NCI-H1048 (cell line): ENCODE data around the gene FUZ.
"Not testable (repeated sequence)": the region's sequence is repeated elsewhere in the genome, so short reads cannot be mapped to it uniquely, and the experiment has no call there.

Experiments
- DNase-seq: peaks from one replicate; lab custom pipeline; 2025; lab: John Stamatoyannopoulos, UW

The FUZ gene

DNA sequence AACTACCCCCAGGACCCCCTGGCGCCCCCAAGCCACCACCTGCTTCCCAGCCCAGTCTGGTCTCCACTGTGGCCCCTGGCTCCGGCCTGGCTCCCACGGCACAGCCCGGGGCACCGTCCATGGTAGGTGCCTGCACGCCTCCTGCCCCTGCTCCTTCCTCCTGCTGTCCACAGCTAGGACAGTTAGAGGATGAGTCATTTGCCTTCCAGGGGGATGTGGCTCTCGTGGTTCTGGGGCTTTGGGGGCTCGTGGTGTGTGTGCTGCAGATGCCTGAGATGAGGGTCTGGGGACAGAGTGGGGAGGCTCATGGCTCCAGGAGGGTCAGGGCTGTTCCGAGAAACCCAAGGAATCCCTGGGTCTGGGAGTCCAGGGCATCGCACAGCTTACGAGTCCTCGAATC, 17.7 kb upstream of the FUZ start:
- no peak for DNase-seq

DNA sequence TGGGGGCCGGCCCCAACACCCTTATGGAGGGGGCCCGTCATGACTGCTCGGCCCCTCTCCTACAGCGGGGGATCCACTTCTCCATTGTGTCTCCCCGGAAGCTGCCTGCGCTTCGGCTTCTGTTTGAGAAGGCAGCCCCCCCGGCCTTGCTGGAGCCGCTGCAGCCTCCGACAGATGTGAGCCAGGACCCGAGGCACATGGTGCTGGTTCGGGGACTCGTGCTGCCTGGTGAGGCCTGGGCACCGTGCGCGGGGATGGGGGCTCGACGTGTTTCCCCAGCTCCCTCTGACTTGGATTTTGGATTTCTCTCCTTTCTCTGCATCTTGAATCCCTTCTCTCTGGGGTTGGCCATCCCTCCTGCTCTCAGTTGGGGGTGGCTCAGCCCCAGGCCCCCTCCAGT, 16.6 kb upstream of the FUZ start:
- no peak for DNase-seq

DNA sequence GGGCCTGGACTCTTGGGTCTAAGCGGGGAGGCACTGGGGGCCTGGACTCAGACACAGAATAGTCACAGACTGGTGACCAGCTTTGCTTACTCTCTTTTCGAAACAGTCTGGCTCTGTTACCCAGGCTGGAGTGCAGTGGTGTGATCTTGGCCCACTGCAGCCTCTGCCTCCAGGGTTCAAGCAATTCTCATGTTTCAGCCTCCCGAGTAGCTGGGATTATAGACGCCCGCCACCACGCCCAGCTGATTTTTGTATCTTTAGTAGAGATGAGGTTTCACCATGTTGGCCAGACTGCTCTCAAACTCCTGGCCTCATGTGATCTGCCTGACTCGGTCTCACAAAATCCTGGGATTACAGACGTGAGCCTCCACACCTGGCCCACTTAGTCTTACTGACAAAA, 16.1 kb upstream of the FUZ start:
- DNase-seq = no peak

DNA sequence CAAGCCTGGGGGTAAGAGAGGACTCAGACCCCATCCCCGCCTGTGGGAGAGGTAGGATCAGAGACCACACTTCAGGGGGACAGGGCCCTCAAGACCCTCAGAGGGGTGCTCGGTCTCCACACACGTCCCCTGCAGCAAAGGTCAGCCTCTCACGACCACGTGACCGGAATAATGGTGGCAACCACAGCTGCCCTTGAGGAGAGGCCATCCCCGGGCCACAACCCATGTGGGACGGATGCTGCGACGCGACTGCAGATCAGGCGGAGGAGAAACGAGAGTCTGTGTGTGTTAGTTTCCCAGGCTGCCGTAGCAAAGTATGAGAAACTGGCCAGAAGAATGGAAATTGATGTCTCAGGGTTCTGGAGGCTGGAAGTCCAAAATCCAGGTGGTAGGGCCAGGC, 13.9 kb upstream of the FUZ start:
- no peak for DNase-seq

DNA sequence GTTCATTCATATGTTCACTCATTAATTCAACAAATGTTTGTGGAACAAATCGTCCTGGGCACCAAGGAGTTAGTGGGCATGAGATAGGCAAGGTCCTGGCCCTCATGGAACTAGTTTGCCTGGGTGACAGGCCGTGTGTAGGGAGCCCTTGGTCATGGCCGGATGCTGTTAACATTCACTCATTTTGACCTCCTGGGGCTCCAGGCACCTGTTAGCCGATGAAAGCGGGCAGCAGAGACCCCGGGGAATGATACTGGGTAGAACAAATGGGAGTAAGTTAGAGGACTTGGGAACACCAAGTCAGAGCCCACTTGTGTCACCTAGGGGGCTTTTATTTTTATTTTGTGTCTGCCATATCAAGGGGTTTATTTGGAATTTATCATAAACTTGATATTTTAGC, 11.6 kb upstream of the FUZ start:
- no peak for DNase-seq

DNA sequence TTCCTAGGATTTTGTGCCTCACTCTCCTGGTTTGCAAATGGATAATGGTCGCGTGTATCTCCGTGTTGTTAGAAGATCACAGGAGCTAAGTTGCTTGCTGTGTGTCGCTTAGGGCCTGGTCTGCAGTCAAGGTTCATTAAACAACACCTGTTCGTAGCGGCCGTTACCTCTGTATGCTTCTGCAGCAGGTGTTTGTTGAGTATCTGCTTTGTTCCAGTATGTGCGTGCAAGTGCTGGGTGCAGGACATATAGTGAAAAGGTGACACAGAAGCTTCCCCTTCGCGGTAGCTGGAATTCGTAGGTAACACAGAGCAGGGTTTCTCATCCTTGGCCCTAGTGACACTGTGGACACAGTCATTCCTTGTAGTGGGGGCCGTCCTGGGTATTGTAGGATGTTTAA, 10.4 kb upstream of the FUZ start:
- DNase-seq = no peak

DNA sequence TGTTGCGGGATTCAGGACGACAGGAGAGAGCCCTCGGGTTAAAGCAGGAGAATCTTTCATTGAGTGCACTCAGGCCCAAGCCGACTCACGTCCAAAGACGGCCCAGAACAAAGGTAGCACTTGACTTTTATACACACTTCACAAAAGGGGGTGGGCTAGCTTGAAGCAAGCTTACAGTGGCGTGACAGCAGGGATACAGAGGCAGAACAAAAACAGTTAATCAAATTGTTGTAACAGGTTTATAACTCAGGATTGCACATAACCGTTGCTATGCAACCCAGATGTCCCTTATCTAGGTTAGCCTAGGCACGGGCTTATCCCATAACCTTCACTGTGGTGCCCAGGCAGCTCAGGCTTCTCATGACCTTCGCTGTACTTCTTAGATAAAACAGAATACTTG, 7.0 kb upstream of the FUZ start:
- no peak for DNase-seq

DNA sequence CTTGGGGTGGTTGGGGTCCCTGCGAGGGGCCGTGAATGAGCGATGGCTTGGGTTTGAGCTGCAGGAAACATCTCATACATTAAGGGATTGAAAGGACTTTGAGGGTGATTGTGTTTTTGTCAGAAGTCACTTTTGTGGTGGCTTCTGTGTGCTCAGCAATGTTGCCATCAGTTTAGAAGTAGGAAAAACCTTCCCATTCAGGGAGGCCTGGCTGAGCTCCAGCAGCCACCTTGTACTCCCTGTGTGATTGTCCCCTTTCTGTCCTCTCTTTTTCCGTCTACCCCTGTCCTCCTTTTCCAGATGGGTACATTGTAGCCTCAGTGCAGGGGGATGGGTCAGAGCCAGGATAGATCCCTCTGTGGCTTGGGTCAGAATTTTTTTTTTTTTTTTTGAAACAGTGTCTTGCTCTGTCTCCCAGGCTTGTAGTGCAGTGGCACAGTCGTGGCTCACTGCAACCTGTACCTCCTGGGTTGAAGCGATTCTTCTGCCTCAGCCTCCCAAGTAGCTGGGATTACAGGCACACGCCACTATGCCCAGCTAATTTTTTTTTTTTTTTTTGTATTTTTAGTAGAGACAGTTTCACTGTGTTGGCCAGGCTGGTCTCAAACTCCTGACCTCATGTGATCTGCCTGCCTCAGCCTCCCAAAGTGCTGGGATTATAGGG, 6.5 kb upstream of the FUZ start:
- not testable (repeated sequence) for DNase-seq

DNA sequence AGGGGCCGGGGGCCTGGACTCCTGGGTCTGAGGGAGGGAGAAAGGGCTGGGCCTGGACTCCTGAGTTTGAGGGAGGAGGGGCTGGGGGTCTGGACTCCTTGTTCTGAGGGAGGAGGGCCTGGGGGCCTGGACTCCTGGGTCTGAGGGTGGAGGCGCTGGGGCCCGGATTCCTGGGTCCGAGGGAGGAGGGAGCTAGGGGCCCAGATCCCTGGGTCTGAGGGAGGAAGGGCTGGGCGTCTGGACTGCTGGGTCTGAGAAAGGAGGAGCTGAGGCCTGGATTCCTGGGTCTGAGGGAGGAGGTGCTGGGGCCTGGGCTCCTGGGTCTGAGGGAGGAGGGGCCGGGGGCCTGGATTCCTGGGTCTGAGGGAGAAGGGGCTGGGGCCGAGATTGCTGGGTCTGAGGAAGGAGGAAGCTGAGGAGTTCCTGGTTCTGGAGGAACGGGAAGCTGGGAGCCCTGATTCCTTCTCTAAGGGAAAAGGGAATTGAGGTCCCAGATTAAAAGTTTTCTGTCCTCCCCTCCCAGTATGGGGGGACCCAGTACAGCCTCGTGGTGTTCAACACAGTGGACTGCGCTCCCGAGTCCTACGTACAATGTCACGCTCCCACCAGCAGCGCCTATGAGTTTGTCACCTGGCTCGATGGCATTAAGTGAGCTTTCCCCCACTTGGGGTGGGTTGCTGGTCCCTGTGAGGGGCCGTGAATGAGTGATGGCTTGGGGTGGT, 5.7 kb upstream of the FUZ start:
- DNase-seq = no peak

DNA sequence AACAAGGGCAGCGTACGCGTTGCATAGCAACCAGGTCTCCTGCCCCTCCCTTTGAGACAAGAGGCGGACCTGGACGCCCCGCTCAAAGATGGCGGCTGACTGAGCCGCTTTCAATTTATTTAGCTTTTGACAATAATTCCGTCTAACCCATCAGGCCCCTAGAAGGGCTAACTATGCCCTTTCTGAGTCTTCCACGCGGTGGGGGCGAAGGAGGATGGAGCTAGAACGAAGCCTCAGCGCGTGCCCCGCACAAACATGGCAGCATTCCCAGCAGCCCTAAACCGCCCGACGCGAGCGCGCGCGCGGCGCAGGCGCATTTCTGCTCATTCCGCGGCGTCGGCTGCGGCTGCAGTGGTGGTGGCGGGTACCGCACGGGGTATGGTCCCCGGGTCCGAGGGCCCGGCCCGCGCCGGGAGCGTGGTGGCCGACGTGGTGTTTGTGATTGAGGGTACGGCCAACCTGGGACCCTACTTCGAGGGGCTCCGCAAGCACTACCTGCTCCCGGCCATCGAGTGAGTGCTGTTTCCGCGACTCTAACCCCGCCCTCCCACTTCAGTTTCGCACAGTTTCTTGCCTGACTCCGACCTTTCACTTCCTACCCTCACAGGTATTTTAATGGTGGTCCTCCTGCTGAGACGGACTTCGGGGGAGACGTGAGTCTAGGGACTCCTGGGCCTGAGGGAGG, 5.0 kb upstream of the FUZ start, which contains the start of gene MED25:
TSS of gene MED25 (plus strand) at position 326 of the 685 bp plus-strand sequence. CDS start at position 379, 53 bp downstream.
- peak; percentile 40 for DNase-seq

DNA sequence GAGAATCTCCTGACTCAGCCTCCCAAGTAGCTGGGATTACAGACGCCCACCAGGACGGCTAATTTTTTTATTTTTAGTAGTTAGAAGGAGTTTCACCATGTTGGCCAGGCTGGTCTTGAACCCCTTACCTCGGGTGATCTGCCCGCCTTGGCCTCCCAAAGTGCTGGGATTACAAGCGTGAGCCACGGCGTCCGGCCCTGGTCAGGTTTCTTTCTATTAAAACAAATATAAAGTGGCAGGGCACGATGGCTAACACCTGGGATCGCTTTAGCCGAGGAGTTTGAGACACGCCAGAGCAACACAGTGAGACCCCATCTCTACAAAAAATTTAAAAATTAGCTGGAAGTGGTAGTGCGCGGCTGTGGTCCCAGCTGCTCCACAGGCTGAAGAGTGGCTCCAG, 3.5 kb upstream of the FUZ start:
- DNase-seq = no peak

DNA sequence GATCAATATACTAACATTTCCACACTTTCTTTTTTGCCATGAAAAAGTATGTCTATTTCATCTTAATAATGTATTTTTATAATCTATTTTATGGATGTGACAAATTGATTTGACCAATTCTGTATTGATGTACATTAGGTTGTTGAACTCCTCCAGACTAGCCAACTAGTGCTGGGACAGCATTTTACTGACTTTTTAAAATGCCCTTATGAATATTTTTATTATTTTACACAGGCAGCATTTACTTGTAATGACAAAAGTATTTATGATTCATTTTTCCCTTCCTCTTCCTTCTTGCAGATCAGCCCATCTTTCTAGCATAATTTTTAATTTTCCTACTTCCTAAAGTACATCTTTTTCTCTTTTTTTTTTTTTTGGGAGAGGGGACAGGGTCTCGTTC, 918 bp upstream of the FUZ start:
- no peak for DNase-seq

DNA sequence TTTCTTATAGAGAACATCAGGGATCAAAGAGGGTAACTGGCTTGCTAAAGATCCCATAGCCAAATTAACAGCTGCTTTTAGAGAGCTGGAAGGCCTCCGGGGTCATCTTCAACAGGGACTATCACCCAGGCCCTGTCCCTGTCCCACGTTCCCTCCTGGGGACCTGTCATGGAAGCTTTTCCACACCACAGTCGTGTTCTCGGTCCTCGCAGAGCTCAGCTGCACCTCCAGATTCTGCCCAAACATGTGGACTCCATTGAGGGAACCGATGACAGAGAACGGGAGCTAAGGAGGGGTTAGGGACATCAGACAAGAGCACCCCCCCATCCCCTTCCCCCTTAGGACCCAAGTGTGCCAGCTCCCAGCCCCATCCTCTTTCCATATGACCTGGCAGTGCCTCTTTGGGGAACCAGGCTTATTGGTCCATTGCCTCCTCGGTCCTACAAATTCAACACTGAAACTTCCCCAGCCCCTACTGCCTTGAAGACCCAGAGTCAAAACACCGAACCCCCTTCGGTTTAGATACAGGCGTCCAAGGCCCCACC, 568 bp downstream of the FUZ start:
- no peak for DNase-seq

DNA sequence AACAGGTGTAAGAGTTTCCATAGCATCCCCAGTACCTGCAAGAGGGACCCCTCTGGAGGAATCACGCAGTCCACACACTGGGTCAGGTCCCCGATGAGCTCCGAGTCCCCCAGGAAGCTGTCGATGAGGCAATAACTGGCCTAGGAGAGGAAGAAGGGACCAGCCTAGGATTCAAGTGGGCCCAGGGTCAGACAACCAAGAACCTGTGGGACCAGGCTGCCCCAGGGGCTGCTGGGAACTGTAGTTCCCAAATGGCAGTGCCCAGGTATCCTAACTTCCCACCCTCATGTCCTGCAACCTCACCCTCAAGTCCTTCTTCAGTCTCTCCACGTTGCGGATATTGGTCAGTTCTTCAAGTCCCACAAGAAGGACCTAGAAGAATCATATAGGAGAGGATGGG, 1.8 kb downstream of the FUZ start:
- no peak for DNase-seq

DNA sequence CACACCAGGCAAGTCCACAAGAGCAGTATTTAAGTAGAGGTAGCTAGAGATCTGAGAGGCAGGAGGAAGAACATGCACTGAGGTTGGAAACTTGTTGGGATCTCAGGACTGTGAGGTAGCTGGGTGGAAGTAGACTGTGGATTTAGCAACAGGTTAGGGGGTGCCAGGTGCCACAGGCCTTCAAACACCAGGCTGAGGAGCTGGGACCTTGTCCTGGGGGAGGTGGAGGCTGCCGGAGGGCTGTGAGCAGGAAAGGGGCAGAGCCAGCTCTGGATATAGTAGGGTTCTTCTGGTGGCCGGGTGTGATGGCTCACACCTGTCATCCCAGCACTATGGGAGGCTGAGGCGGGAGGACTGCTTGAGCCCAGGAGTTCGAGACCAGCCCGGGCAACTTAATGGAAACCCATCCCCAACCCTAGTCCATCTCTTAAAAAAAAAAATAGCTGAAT, 3.1 kb downstream of the FUZ start:
- no peak for DNase-seq

DNA sequence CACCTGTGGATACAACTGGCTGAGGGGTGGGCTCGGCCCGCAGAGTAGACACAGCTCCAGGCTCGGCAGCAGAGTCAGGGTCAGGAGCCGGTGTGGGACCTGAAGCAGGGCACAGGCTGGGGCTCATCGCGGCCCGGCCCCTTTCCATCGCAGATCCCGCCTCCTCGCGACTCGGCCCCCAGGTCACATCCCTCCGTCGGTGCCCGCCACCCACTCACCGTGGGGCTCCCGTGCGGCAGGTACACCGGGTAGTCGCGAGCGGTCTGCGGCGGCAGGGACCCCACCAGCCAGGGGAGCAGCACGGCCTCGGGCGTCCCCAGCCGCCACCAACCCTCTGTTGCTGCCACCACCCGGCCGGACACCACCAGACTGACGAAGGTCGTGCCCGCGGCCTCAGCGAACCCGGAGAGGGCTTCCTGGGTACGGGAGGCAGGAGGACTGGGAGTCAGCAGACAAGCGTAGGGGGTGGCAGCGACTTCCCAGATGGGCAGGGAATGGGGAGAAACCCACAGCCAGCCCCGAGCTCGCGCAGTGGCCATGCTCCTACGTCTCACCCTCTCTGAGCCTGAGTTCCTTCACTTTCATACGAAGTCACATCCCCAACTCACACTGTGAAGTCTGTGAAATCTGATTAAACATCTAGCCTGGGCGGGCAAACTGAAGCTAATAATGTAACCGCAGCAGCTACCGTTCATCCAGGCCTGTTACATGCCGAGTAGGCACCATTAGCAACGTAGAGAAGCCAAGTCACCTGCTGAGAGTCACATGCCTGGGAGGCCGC, 3.7 kb downstream of the FUZ start:
- no peak for DNase-seq

DNA sequence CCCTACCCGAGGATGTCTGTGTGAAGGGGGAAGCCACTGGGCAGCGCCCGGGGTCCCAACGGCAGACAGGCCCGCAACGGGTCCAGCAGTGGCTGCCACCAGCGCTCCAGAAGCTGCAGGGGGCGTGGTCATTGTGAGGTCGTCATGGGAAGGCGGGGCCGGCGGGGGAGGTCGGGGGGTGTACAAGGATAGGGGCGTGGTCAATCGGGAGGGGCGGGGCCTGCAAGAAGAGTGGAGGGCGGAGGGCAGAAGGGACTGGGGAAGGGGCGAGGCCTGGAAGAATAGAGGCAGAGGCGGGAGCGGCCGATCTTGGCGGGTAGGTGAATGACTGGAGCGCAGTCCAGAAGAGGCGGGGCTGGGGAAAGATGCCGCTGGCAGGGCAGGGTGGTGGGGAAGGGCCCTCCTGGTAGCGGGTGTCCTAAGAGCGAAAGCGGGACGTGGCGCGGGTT, 4.4 kb downstream of the FUZ start:
- DNase-seq = peak; percentile 87

DNA sequence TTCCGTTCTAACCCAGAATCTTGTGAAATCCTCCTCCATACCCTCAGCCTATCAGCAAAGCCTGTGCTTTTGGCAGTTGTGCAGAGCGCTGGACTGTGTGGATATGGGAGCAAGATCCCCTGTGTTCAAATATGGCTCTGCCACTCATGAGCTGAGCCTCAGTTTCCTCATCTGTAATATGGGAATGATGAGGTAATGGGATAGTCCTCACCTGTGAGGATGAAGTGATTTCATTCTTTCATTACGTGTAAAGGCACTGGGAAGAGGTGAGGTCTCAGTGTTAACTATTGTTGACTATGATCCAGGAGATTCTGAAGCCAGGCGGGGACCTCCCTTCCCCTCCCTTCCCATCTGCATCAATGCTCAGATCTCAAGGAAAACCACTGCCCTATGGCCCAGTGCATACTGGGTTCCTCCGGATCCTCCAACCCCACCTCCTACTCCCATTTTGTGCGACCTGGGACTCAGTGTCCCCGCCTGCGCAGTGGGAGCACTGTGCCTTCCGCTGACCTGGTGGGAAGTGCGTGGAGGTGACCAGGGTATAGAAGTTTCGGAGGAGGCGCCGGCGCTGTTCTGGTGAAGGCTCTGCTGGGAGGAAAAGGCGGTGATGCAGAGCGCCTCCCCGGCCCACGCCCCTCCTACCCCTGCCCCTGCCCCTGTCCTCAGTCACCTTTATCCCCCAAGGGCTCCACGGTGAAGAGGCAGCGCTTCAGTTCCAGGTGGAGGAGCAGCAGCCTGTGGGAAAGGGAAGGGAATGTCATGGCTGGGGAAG, 5.0 kb downstream of the FUZ start:
- DNase-seq = no peak

DNA sequence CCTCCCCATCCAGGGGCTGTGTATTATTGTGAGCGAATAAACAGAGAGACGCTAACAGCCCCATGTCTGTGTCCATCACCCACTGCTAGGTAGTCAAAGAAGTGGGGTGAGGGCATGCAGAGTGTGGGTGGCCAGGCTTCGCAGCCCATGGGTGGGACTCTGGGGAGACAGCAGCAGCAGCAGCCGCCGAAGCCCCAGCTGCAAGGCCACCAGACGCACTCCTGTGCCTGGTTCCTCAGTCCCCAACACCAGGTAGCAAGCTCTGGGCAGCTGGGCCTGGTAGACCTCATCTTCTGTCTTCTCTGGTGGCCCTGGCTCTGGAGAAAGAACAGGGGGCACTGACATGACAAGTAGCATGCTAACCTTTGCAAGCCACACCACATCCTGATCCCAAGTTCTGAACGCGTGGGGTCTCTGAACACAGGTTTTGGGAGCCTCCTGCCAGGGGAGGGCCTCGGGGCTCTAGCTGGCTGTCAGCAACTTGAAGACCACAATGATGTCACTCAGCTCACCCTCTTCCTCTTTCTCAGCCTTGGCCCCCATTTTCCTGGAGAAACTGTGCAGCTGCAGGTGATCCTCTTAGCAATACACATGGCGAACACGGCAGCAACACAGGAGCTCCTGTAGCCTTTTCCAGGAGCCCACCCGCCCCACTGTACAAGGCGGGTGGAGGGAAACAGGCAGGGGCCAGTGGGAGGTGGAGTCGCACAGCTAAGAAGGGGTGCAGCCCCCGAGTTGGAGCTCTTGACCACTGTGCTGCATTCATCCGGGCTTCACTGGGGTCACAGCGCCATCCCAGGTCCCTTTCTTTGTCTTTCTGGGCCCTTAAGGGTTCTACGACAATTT, 5.8 kb downstream of the FUZ start:
- DNase-seq = no peak

DNA sequence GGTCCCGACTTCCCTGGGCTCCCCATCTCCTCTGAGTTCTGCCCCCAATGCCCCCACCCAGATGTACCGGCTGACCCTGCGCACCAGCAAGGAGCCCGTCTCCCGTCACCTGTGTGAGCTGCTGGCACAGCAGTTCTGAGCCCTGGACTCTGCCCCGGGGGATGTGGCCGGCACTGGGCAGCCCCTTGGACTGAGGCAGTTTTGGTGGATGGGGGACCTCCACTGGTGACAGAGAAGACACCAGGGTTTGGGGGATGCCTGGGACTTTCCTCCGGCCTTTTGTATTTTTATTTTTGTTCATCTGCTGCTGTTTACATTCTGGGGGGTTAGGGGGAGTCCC, 6.5 kb downstream of the FUZ start:
- no peak for DNase-seq
